HCT116 (cell line): Measurements from ENCODE around the gene PRKN. TPM values are rescaled to one million over a fixed set of nuclear protein-coding genes. Genes with fewer than 3 reads are reported as not detected.

Experiments used
- ATAC-seq: fragments of 200-7000 bp; cut with Tn5 transposase; 2 replicates; pipeline ENCODE4 v1.9.1; 2020; ENCODE audit warnings: mild to moderate bottlenecking, moderate library complexity
- BruUV-seq: library from RNA; stranded (reverse); fragments of 400-500 nt; replicated peaks from 2 replicates; lab custom pipeline; 2021; lab: Mats Ljungman, UMichigan
- CTCF ChIA-PET: fragments of 300-600 bp; sonication (Branson Sonifier 250); formaldehyde crosslinking; loops from one replicate; lab custom pipeline; 2021; ENCODE audit warnings: antibody characterized with exemption; lab: Charles Lee
- POLR2A ChIA-PET: fragments of 300-600, 350-600 bp; sonication (Branson Sonifier 250); formaldehyde crosslinking; loops from one replicate; lab custom pipeline; 2021; ENCODE audit warnings: antibody characterized with exemption; lab: Charles Lee
- RAD21 ChIA-PET, 2 experiments: fragments of 300-600 bp; sonication (Branson Sonifier 250); formaldehyde crosslinking; loops; one replicate each; lab custom pipeline; 2023; ENCODE audit warnings: low total read pairs in 2 of 2; ENCODE audit not compliant: uncharacterized antibody in 2 of 2, unreplicated experiment in 2 of 2, low non-redundant PET in 1 of 2; lab: Charles Lee
- DNase-seq: peaks from one replicate; pipeline ENCODE4 v3.0.0-alpha.2; 2010; ENCODE audit warnings: low read depth, low spot score
- H2AFZ ChIP-seq: fragments of 200-600 bp; shearing (Covaris generic), sonication (generic); 2 replicates; pipeline ENCODE4 v1.6.1; 2017; ENCODE audit warnings: low read depth, mixed run types, mixed read lengths, antibody characterized with exemption, low read length; ENCODE audit not compliant: poor library complexity, severe bottlenecking
- H3K27ac ChIP-seq: 2 replicates; pipeline ENCODE4 v1.5.1; 2012; ENCODE audit warnings: low read depth, low read length
- H3K27me3 ChIP-seq: fragments of 200-600 bp; sonication (generic); 2 replicates; pipeline ENCODE4 v1.6.1; 2016; ENCODE audit warnings: mixed run types, low read length, mixed read lengths; ENCODE audit not compliant: insufficient read depth
- H3K36me3 ChIP-seq, 2 experiments: fragments of 200-500 bp in 1 of 2; fragments of 200-600 bp in 1 of 2; sonication (Bioruptor generic) in 1 of 2; sonication (generic) in 1 of 2; 2 replicates each; pipeline versions ENCODE4 v1.5.1 to v1.6.1; 2014 to 2016; ENCODE audit warnings: low read length in 2 of 2, inconsistent platforms in 1 of 2, mixed read lengths in 1 of 2, mixed run types in 1 of 2; ENCODE audit not compliant: insufficient read depth in 2 of 2, control insufficient read depth in 1 of 2
- H3K4me1 ChIP-seq, 2 experiments: fragments of 200-600 bp in 1 of 2; sonication (generic) in 1 of 2; 2 replicates each; pipeline versions ENCODE4 v1.5.1 to v1.6.1; 2012 to 2017; ENCODE audit warnings: low read length in 2 of 2, inconsistent platforms in 1 of 2, mild to moderate bottlenecking in 1 of 2, mixed read lengths in 1 of 2, mixed run types in 1 of 2, moderate library complexity in 1 of 2; ENCODE audit not compliant: insufficient read depth in 2 of 2, control insufficient read depth in 1 of 2
- H3K4me2 ChIP-seq: fragments of 200-600 bp; sonication (generic); 2 replicates; pipeline ENCODE4 v1.6.1; 2017; ENCODE audit warnings: mixed run types, low read length, mixed read lengths
- H3K4me3 ChIP-seq, 2 experiments: fragments of 200-600 bp in 1 of 2; sonication (generic) in 1 of 2; replicated peaks in 1 of 2; 2 replicates each; pipeline ENCODE4 v1.5.1; 2011 to 2016; ENCODE audit warnings: low read length in 2 of 2, control low read depth in 1 of 2, low read depth in 1 of 2, mild to moderate bottlenecking in 1 of 2, mixed read lengths in 1 of 2, mixed run types in 1 of 2
- H3K79me2 ChIP-seq: fragments of 200-600 bp; sonication (generic); 2 replicates; pipeline ENCODE4 v1.6.1; 2017; ENCODE audit warnings: mild to moderate bottlenecking, mixed run types, low read length, moderate library complexity, mixed read lengths; ENCODE audit not compliant: insufficient read depth
- H3K9ac ChIP-seq: fragments of 200-600 bp; sonication (generic); 2 replicates; pipeline ENCODE4 v1.6.1; 2016; ENCODE audit warnings: low read length, mixed read lengths
- H3K9me2 ChIP-seq: fragments of 200-600 bp; sonication (generic), shearing (Covaris generic); 2 replicates; pipeline ENCODE4 v1.6.1; 2017; ENCODE audit warnings: mixed run types, mild to moderate bottlenecking, moderate library complexity; ENCODE audit not compliant: insufficient read depth
- H3K9me3 ChIP-seq, 2 experiments: fragments of 200-500 bp in 1 of 2; fragments of 200-600 bp in 1 of 2; sonication (Bioruptor generic) in 1 of 2; sonication (generic) in 1 of 2; 2 replicates each; pipeline ENCODE4 v1.6.1; 2014 to 2017; ENCODE audit warnings: low read length in 2 of 2, mixed read lengths in 2 of 2, inconsistent platforms in 1 of 2, low read depth in 1 of 2, mild to moderate bottlenecking in 1 of 2, mixed run types in 1 of 2, moderate library complexity in 1 of 2; ENCODE audit not compliant: control insufficient read depth in 1 of 2, insufficient read depth in 1 of 2
- H4K20me1 ChIP-seq: fragments of 200-600 bp; sonication (generic), shearing (Covaris generic); 2 replicates; pipeline ENCODE4 v1.6.1; 2017; ENCODE audit warnings: mixed run types, mild to moderate bottlenecking, moderate library complexity; ENCODE audit not compliant: insufficient read depth
- ATF3 ChIP-seq: IDR thresholded peaks from 2 replicates; pipeline ENCODE4 v1.6.1; 2012
- CBX3 ChIP-seq: IDR thresholded peaks from 2 replicates; pipeline ENCODE4 v1.6.1; 2012; ENCODE audit warnings: low read depth
- CEBPB ChIP-seq: IDR thresholded peaks from 2 replicates; pipeline ENCODE4 v1.6.1; 2012; ENCODE audit warnings: low read depth
- CTCF ChIP-seq, 3 experiments: fragments of 200-600 bp in 1 of 3; sonication (generic) in 1 of 3; IDR thresholded peaks in 2 of 3; conservative IDR thresholded peaks in 1 of 3; 2 replicates each; pipeline ENCODE4 v1.5.1; 2012 to 2017; ENCODE audit warnings: low read depth in 2 of 3, low read length in 2 of 3, antibody characterized with exemption in 1 of 3, borderline replicate concordance in 1 of 3, control low read depth in 1 of 3, mild to moderate bottlenecking in 1 of 3, mixed read lengths in 1 of 3, mixed run types in 1 of 3, moderate library complexity in 1 of 3; ENCODE audit not compliant: insufficient read depth in 1 of 3
- EGR1 ChIP-seq: IDR thresholded peaks from 2 replicates; pipeline ENCODE4 v1.6.1; 2012; ENCODE audit warnings: low read depth
- ELF1 ChIP-seq: IDR thresholded peaks from 2 replicates; pipeline ENCODE4 v1.6.1; 2012; ENCODE audit warnings: low read depth, borderline replicate concordance
- EZH2phosphoT487 ChIP-seq: fragments of 200-600 bp; IDR thresholded peaks from 2 replicates; pipeline ENCODE4 v1.6.1; 2018; ENCODE audit warnings: antibody characterized with exemption, borderline replicate concordance
- JUND ChIP-seq: IDR thresholded peaks from 2 replicates; pipeline ENCODE4 v1.6.1; 2012
- MAX ChIP-seq: IDR thresholded peaks from 2 replicates; pipeline ENCODE4 v1.6.1; 2012
- POLR2A ChIP-seq: IDR thresholded peaks from 2 replicates; pipeline ENCODE4 v1.7.0; 2011; ENCODE audit warnings: borderline replicate concordance; ENCODE audit not compliant: insufficient read depth, insufficient read length; ENCODE audit errors: extremely low read depth
- REST ChIP-seq: IDR thresholded peaks from 2 replicates; pipeline ENCODE4 v1.6.1; 2012; ENCODE audit warnings: low read depth
- SIN3A ChIP-seq: IDR thresholded peaks from 2 replicates; pipeline ENCODE4 v1.6.1; 2012; ENCODE audit warnings: low read depth
- SRF ChIP-seq: IDR thresholded peaks from 2 replicates; pipeline ENCODE4 v1.6.1; 2012; ENCODE audit warnings: low read depth
- YY1 ChIP-seq: IDR thresholded peaks from 2 replicates; pipeline ENCODE4 v1.6.1; 2011; ENCODE audit warnings: low read length, low read depth, moderate library complexity, mild to moderate bottlenecking; ENCODE audit not compliant: insufficient replicate concordance; ENCODE audit errors: extremely low read depth
- ZBTB33 ChIP-seq: IDR thresholded peaks from 2 replicates; pipeline ENCODE4 v1.6.1; 2011; ENCODE audit warnings: mild to moderate bottlenecking, low read length, moderate library complexity; ENCODE audit not compliant: insufficient replicate concordance; ENCODE audit errors: extremely low read depth
- ZFX ChIP-seq: fragments of 450-650 bp; IDR thresholded peaks from 2 replicates; pipeline ENCODE4 v1.6.1; 2017
- ZNF274 ChIP-seq: fragments of 200-500 bp; sonication (Bioruptor generic); IDR thresholded peaks from 2 replicates; pipeline ENCODE4 v1.6.1; 2014; ENCODE audit warnings: mild to moderate bottlenecking, low read depth, low read length, inconsistent platforms
- intact Hi-C: fragments of 100-400 bp; cut with micrococcal nuclease; formaldehyde crosslinking; loops from 2 replicates; pipeline ENCODE4 v1.10.0; 2022
- total RNA-seq: library from RNA; stranded (reverse); gene quantifications from one replicate; pipeline ENCODE4 v1.2.1, GENCODE V29; 2021; ENCODE audit not compliant: unreplicated experiment

The PRKN gene
- total RNA-seq, 1 experiment from 2014 or later = 2.6 TPM

- H3K4me1 ChIP-seq = no peaks in the 10 kb centered on the region
- RAD21 ChIA-PET = no interaction called here
These were observed 1016.9 kb downstream of the PRKN start for GRCh38 chr6:161710698-161711097.

More at GRCh38 chr6:161710698-161711097, 1016.9 kb downstream of the PRKN start:
- no peak overlapping the region for H3K27ac ChIP-seq
- no peak overlapping the region for H3K9ac ChIP-seq
- H3K79me2 ChIP-seq = no peaks in the 10 kb centered on the region
- H2AFZ ChIP-seq = no peak overlapping the region
- H3K4me3 ChIP-seq = no peak overlapping the region
- ATAC-seq (no peak), DNase-seq (no peak)
- ChIA-PET POLR2A (no interaction called here), CTCF (no interaction called here)
- no peaks in the 10 kb centered on the region; the same call in 1 of the 2 replicates for H4K20me1 ChIP-seq
- TF ChIP-seq ZBTB33 = no peak
- no peak for TF ChIP-seq REST
- TF ChIP-seq YY1 = no peak
- TF ChIP-seq ATF3 = no peak
- TF ChIP-seq SRF = no peak
- TF ChIP-seq POLR2A = no peak
- no peak for TF ChIP-seq EGR1
- TF ChIP-seq ZNF274 = no peak
- no peak for TF ChIP-seq CEBPB
- TF ChIP-seq MAX = no peak
- TF ChIP-seq ZFX = no peak
- no peak for TF ChIP-seq ELF1
- no peak for TF ChIP-seq CTCF (IDR thresholded peaks at IDR 0.05 in 2 of 3, conservative IDR thresholded peaks at IDR 0.05 in 1 of 3; ENCODE audit: borderline replicate concordance in 1 of 3, insufficient read depth in 1 of 3, low read depth in 2 of 3, low read length in 2 of 3)
- TF ChIP-seq JUND = no peak
- no peak for TF ChIP-seq EZH2phosphoT487
- no peak for TF ChIP-seq CBX3
- TF ChIP-seq SIN3A = no peak
- H3K36me3 ChIP-seq = no peaks in the 10 kb centered on the region
- no peaks in the 10 kb centered on the region for H3K9me3 ChIP-seq
- H3K9me2 ChIP-seq = no peaks in the 10 kb centered on the region; the same call in 1 of the 2 replicates
- intact Hi-C loops = no loop called here
- no peaks in the 10 kb centered on the region; the same call in 1 of the 2 replicates for H3K27me3 ChIP-seq
- H3K4me2 ChIP-seq = no peak overlapping the region
- no TSS peak for BruUV-seq
